NCI-H1092 treated with DMSO at 0.1 percent for 48 hours (cell line): ENCODE measurements around the gene LYRM1.
A peak's percentile ranks its signal among the peaks of the same experiment; 100 is the strongest.
"Not testable (repeated sequence)": the region's sequence is repeated elsewhere in the genome, so short reads cannot be mapped to it uniquely, and the experiment has no call there.

Source experiments
- DNase-seq: peaks from one replicate; lab custom pipeline; 2025; lab: John Stamatoyannopoulos, UW

LYRM1 gene

GRCh38 chr16:20900299-20901067, at the start of gene LYRM1, which contains the start of gene DCUN1D3:
Gene LYRM1, plus strand, starts transcription at chr16:20900771. Its CDS starts 14,785 bp downstream, at chr16:20915556.
Gene DCUN1D3, minus strand, starts transcription at chr16:20900358. Its CDS starts 37,820 bp downstream, at chr16:20862538.
- peak; percentile 99 for DNase-seq

DNA sequence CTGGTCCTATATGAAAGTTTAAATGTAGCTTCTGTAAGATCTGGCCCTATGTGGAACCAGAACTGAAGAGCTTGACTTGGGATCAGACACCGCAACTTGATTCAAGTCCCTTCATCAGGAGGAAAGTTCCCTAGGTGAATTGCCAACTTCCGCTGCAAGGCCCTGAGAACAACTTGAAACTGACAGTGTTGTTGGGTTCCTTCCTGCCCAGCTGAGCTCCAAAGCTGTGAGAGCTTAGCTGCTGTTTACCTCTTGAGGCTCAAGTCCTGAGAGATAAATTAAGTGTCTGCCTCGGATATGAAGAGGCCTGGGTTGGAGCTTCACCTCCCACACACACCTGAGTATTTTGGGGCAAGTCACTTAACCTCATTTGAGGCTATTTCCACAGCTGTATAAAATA, 49.6 kb upstream of the LYRM1 start:
- DNase-seq = no peak

DNA sequence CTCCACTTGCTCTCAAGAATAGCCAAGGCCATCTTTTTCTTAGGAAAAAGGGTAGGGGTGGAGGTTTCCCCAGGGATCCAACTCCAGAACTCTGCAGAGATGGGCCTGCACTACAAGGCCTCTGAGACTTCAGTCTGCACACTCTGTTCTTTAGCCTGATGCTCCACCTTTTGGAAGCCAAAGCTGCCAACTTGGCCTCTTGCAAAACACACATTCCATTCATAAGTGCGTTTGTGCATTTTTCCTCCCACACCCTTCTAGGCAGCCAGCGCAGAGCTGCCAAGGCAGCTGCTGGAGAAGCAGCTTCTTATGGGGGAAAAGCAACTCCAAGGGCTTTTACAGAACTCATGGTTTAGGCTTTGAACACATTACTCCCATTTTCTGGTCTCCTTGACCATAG, 49.0 kb upstream of the LYRM1 start:
- DNase-seq = no peak

DNA sequence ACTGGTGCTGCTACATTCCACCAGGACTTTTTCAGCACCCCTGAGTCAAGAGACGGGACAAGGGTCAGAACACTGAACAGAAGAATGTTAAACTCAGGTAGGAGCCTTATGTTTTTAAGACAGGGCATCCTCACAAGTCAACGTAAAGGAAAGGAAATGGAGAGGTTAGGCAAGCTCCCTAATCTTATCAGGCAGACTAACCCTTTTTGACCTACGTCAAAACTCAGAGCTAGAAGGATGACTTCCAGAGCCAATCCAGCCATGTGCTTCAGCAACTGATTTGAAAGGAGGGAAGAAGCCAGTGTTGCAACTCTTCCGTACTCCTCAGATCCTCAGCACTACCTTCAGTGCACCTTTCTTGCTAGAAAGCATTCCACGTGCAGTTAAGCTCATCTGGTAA, 47.4 kb upstream of the LYRM1 start:
- no peak for DNase-seq

DNA sequence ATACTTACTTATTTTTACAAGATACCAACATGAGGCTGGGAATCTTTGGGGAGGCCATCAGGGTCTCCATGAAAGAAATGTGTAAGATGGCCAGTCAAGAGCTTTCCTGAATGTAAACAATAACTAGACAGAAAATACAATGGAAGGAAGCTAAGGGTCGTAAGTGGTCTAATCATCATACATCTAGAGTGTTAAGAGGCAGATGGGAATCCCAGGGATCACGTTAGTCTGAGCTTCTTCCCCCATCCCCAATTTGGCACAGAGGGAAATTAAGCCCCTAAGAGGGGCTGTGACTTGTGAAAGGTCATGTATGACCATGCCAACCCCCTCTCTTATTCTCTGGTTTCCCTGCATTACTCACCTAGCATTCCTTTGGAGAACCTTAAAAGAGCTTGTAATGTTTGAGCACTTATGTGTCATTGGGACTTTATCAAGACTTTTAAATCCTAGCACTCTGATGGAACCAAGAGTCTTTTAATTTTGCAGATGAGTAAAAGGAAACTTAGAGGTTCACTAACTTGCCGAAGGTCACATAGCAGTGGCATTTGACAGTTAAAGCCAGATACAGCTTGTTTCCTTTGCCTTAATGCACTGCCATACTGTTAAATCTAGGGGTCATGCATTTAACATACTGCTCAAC, 46.5 kb upstream of the LYRM1 start:
- no peak for DNase-seq

DNA sequence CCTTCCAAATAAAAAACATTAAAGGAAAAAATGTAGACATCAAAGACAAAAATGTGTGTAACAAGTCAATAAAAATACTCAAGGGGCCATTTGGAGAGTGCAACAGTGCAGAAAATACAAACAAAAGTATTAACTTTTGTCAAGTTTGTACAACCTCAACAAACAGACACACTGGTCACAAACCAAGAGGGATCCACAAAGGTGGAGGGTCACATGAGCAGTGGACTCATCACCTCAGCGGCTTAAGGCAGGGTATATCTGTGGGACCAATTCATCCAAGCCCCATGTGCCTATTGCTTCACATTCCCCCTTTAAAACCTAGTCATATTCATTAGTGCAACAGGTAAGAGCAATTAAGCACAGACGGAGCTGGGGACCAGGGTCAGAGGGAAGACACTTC, 45.6 kb upstream of the LYRM1 start:
- no peak for DNase-seq

- DNase-seq = no peak
Observed at GRCh38 chr16:20857281-20857680, 43.3 kb upstream of the LYRM1 start.

DNA sequence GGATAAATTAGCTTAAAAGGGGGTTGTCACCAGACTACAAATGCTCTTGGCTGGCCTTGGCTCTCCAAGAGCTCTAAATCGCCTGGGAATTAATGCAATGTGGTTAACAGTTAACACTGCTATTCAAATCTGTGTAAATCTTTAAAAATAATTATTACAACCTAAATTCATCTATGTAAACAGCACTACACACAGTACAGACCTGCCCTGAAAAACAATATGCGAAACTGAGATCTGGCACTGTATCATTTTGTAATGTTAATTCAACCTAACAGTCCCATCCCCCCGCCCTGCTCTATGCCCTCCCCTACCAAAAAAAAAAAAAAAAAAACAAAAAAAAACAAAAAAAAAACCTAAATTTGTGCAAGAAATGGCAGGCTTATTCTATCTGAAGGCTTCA, 41.3 kb upstream of the LYRM1 start:
- DNase-seq = no peak

- DNase-seq = no peak
Observed at GRCh38 chr16:20859699-20860098, 40.9 kb upstream of the LYRM1 start.

- DNase-seq = no peak
Observed at GRCh38 chr16:20860361-20860760, 40.2 kb upstream of the LYRM1 start.

DNA sequence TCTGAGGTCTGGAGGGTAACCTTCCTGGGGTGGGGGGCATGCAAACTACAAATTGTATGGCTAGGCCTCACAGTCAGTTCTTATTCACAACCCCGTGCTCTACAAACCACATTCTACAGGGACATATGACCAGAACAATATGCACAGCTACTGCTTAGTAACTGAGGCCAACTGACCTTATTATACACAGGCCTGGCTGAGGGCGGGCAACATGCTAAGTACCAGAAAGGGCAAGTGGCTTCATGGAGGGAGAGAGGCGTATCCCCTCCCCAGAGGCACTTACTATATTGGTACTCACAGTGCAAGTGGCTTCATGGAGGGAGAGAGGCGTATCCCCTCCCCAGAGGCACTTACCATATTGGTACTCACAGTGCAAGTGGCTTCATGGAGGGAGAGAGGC, 39.6 kb upstream of the LYRM1 start:
- DNase-seq = not testable (repeated sequence)

DNA sequence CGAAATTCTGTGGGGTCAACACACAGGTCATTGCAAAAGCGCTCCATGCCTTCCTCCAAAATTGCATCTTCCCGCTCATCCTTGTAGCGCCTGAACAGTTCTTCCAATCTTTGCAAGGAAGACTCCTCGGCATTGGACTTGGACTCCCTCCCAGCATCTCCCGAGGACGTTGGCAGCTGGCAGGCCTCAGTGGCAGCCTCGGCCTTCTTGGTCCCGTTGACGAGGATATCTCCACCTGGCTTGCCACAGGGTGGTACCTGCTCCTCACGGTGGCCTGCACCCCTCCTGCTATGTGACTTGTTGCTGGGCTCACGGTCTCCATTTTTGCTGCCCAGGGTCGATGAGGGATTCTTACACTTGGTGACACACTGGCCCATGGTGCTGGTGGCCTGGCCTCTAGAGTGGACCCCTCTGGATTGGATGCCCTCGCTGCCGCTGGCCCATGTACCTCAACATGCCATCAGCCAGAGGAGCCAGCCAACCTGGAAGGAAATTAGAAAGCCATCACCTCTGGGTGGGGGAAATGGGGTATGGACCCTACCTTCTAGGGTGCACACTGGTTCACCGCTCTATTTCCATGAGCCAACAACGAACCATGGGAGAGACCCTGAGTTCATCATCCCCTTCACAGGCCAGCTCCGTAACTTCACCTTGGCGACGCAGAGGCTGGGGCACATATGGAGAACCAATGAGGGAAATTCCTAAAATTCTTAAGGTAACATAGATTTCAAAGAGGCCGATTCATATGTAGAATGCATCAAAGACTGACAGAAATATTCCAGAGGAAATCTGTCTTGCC, 38.2 kb upstream of the LYRM1 start:
- DNase-seq = no peak

DNA sequence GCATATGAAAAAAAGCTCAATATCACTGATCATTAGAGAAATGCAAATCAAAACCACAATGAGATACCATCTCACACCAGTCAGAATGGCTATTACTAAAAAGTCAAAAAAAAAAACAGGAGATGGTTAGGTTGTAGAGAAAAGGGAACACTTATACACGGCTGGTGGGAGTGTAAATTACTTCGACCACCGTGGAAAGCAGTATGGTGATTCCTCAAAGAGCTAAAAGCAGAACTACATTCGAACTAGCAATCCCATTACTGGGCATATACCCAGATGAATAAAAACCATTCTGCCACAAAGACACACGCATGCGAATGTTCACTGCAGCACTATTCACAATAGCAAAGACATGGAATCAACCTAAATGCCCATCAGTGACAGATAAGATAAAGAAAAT, 36.2 kb upstream of the LYRM1 start:
- not testable (repeated sequence) for DNase-seq

DNA sequence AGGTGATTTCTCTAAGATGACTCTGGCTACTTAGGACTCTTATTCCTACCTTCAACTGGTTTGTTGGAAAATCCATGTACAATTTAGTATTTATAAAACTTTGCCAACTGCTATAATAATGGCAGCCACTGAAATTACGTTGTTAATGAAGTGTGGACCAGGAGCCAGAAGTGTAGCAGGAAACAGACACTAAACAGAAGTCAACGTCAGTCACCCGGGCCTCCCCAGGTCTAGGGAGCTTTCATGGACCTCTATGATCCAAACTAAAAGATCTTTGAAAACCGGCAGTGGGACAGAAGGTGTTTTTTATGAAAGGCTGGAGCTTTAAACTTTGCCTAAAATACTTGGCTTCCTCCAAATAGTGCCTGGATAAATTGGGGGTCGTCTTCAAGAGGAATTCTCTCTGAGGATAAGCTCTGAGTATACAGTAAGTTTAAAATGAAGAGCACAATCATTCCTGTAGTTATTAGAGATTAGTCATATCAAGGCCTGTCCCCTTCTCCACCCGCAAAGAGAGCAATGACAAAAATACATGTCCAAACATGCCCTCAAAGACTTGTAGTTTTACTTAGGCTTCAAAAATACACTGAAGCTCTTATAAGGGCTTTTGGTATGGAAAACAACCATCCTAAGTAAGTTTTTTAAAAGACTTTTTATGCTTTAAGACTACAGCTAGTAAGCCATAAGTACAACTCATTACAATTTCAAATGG, 35.0 kb upstream of the LYRM1 start:
- no peak for DNase-seq

- no peak for DNase-seq
Observed at GRCh38 chr16:20866145-20866772, 34.3 kb upstream of the LYRM1 start.

- no peak for DNase-seq
Observed at GRCh38 chr16:20866801-20867200, 33.8 kb upstream of the LYRM1 start.

DNA sequence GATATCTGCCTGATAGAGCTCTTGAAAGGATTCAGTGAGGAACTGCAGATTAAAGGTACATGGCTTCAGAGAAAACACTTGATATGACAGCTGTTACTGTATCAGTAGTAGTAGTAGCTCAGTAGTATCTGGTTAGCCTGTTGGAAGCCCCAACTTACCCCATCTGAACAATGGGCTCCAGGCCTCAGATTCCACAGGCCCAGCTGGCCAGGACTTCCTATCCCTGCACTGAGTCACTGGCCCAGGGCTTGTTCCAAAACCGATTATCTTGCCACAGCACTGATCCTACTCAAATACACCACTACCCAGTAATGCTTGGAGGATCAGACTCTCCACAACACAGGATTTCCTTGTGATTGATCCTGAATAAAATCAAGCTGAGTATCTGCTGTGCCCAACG, 33.0 kb upstream of the LYRM1 start:
- DNase-seq = no peak

- peak; percentile 57 for DNase-seq
Observed at GRCh38 chr16:20868890-20869289, 31.7 kb upstream of the LYRM1 start.

GRCh38 chr16:20870122-20870820, 30.3 kb upstream of the LYRM1 start:
- no peak for DNase-seq

- DNase-seq = no peak
Observed at GRCh38 chr16:20871258-20871657, 29.3 kb upstream of the LYRM1 start.
